ENCODE data around the gene PLXNA4. TPM values are rescaled to one million over a fixed set of nuclear protein-coding genes. Genes with fewer than 3 reads are reported as not detected.

PLXNA4 gene
- total and polyA plus RNA-seq, 2 donors (not counting 1 experiment from before 2014, with no cell fraction given), result not detected

GRCh38 chr7:132352800-132353199 lies 223.5 kb downstream of the PLXNA4 start:
- Mint-ChIP-seq H3K4me1 (no peaks in the 10 kb centered on the region), H3K27me3 (peaks cover 22% of the 10 kb centered on the region), H3K9me3 (ENCODE audit: insufficient read depth) (no peaks in the 10 kb centered on the region), H3K4me3 (no peak overlapping the region), H3K27ac (no peak overlapping the region)
- H2AFZ ChIP-seq (ENCODE audit: insufficient read depth, low read depth, low read length, poor library complexity, severe bottlenecking), result no peak overlapping the region
- H3K9ac ChIP-seq (ENCODE audit: low read length), result no peak overlapping the region
- no peak overlapping the region for H3K4me3 ChIP-seq (ENCODE audit: control extremely low read depth in 1 of 5, extremely low read depth in 1 of 5, insufficient read depth in 1 of 5, low read depth in 2 of 5, low read length in 4 of 5)
- DNase-seq (no peak), ATAC-seq (ENCODE audit: low read depth) (no peak)
- no peaks in the 10 kb centered on the region for H4K20me1 ChIP-seq (ENCODE audit: control insufficient read depth, insufficient read depth, low read length, poor library complexity, severe bottlenecking)
- no peaks in the 10 kb centered on the region for H3K36me3 ChIP-seq (replicated peaks in 1 of 2; ENCODE audit: control extremely low read depth in 1 of 2, control insufficient read depth in 1 of 2, extremely low read depth in 1 of 2, insufficient read depth in 2 of 2, low read length in 1 of 2)
- intact Hi-C loops (cut with micrococcal nuclease), result no loop called here
- H3K27ac ChIP-seq (ENCODE audit: low read length in 2 of 2), result no peak overlapping the region
- no peaks in the 10 kb centered on the region for H3K79me2 ChIP-seq (ENCODE audit: control insufficient read depth, insufficient read depth, low read length)
- no peak overlapping the region for H3K4me2 ChIP-seq (replicated peaks; ENCODE audit: low read depth, low read length, poor library complexity, severe bottlenecking)
- H3K4me1 ChIP-seq (ENCODE audit: control insufficient read depth in 2 of 2, insufficient read depth in 2 of 2, low read length in 2 of 2), result no peaks in the 10 kb centered on the region
- TF ChIP-seq CTCF (IDR thresholded peaks at IDR 0.05) (no peak), EZH2 (IDR thresholded peaks at IDR 0.05; ENCODE audit: borderline replicate concordance, insufficient read depth, low read depth, low read length, poor library complexity, severe bottlenecking) (no peak)
- peaks cover 0 to 5% (median 0%) of the 10 kb centered on the region in 3 donors for H3K9me3 ChIP-seq (ENCODE audit: control extremely low read depth in 1 of 3, control insufficient read depth in 2 of 3, insufficient read depth in 1 of 3, low read length in 2 of 3)
- CTCF ChIA-PET, result no interaction called here
- WGBS (ENCODE audit: insufficient coverage), result no CpG with 5 or more reads among the region's 6 CpGs
- POLR2A ChIA-PET, result no interaction called here
- no peaks in the 10 kb centered on the region for H3K27me3 ChIP-seq (replicated peaks in 1 of 4; ENCODE audit: control extremely low read depth in 1 of 4, control insufficient read depth in 3 of 4, insufficient read depth in 4 of 4, low read length in 3 of 4)

DNA sequence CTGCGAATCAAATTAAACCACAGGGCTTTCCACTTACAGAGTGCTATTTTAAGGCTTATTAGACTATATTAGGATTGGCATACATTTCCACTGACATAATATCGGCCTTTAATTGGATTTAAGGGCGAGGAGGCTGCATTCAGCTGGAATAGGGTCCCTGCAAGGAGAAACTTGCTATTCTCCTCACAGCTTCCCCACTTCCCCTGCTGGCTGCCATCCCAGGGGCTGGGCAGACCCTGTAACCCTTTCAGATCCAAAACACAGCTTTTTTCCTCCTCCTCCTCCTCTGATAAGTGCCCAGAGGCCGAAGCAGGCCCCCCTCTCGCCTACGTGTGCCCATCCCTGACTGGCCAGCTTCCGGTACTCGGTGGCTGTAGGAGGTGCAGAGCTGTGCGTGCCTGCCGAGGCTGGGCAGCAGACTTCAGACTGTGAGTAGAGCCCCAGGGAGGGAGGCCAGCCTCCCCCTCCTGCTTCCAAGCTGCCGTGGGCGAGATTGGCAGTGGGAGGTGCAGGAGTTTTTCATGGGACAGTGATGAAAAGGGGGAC lies 224.2 kb downstream of the PLXNA4 start:
- POLR2A ChIA-PET, result no interaction called here
- Histone ChIP-seq H3K4me2 (replicated peaks; ENCODE audit: low read depth, low read length, poor library complexity, severe bottlenecking) (no peak overlapping the region), H3K36me3 (replicated peaks in 1 of 2; ENCODE audit: control extremely low read depth in 1 of 2, control insufficient read depth in 1 of 2, extremely low read depth in 1 of 2, insufficient read depth in 2 of 2, low read length in 1 of 2) (no peaks in the 10 kb centered on the region), H3K79me2 (ENCODE audit: control insufficient read depth, insufficient read depth, low read length) (no peaks in the 10 kb centered on the region), H3K9ac (ENCODE audit: low read length) (no peak overlapping the region), H3K9me3 (ENCODE audit: control extremely low read depth in 1 of 3, control insufficient read depth in 2 of 3, insufficient read depth in 1 of 3, low read length in 2 of 3) (peaks cover 0 to 5% (median 0%) of the 10 kb centered on the region in 3 donors), H3K4me1 (ENCODE audit: control insufficient read depth in 2 of 2, insufficient read depth in 2 of 2, low read length in 2 of 2) (no peaks in the 10 kb centered on the region), H3K27ac (ENCODE audit: low read length in 2 of 2) (no peak overlapping the region), H3K4me3 (ENCODE audit: control extremely low read depth in 1 of 5, extremely low read depth in 1 of 5, insufficient read depth in 1 of 5, low read depth in 2 of 5, low read length in 4 of 5) (no peak overlapping the region), H2AFZ (ENCODE audit: insufficient read depth, low read depth, low read length, poor library complexity, severe bottlenecking) (no peak overlapping the region), H3K27me3 (replicated peaks in 1 of 4; ENCODE audit: control extremely low read depth in 1 of 4, control insufficient read depth in 3 of 4, insufficient read depth in 4 of 4, low read length in 3 of 4) (no peaks in the 10 kb centered on the region), H4K20me1 (ENCODE audit: control insufficient read depth, insufficient read depth, low read length, poor library complexity, severe bottlenecking) (no peaks in the 10 kb centered on the region)
- WGBS (ENCODE audit: insufficient coverage), result 68% methylated on average over 9 of the region's 12 CpGs
- no peaks in the 10 kb centered on the region for H3K9me3 Mint-ChIP-seq (ENCODE audit: insufficient read depth)
- H3K4me1 Mint-ChIP-seq, result no peaks in the 10 kb centered on the region
- CTCF ChIA-PET, result no interaction called here
- intact Hi-C loops (cut with micrococcal nuclease), result no loop called here
- TF ChIP-seq CTCF (IDR thresholded peaks at IDR 0.05) (no peak), EZH2 (IDR thresholded peaks at IDR 0.05; ENCODE audit: borderline replicate concordance, insufficient read depth, low read depth, low read length, poor library complexity, severe bottlenecking) (no peak)
- DNase-seq (no peak), ATAC-seq (ENCODE audit: low read depth) (no peak)
- H3K27me3 Mint-ChIP-seq, result peaks cover 19% of the 10 kb centered on the region
- H3K27ac Mint-ChIP-seq, result no peak overlapping the region
- H3K4me3 Mint-ChIP-seq, result no peak overlapping the region

All from B cell (primary cell).